OCI-LY1 (cell line): Measurements from ENCODE around the gene REEP6.

Experiments used
- EZH2 ChIP-seq: fragments of 200-600 bp; sonication (generic), shearing (Covaris generic); IDR thresholded peaks from 2 replicates; pipeline ENCODE4 v1.8.0; 2017; ENCODE audit warnings: borderline replicate concordance, mixed run types, mild to moderate bottlenecking, antibody characterized with exemption, low read length, moderate library complexity, mixed read lengths
- TF ChIP-seq, protein P1 (sequence below): fragments of 200-600 bp; sonication (generic), shearing (Covaris generic); IDR thresholded peaks from 2 replicates; pipeline ENCODE4 v1.5.1; 2017; ENCODE audit warnings: mild to moderate bottlenecking, antibody characterized with exemption, low read length, moderate library complexity, mixed read lengths

DNA sequence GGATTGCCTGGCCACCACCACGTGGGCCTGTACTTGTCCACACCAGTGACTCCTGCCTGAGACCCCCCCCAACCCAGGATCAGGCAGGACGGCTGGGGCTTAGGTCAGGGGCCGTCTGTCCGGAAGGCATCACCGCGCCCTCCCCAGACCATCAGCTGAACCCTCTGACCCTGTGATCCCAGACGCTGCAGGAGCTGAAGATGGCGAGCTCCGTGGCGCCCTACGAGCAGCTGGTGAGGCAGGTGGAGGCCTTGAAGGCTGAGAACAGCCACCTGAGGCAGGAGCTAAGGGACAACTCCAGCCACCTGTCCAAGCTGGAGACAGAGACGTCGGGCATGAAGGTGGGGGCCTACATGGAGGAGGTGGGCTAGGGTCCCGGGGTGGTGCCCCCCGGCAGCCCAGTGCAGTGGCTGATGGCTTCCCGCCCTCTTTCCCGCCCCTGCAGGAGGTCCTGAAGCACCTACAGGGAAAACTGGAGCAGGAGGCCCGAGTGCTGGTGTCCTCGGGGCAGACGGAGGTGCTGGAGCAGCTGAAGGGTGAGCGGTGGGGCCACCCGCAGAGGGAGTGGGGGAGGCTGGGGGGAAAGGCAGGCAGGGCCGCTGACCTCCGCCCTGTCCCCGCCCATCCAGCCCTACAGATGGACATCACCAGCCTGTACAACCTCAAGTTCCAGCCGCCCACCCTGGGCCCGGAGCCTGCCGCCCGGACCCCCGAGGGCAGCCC lies 38.0 kb upstream of the REEP6 start:
- TF ChIP-seq, protein P1, sequence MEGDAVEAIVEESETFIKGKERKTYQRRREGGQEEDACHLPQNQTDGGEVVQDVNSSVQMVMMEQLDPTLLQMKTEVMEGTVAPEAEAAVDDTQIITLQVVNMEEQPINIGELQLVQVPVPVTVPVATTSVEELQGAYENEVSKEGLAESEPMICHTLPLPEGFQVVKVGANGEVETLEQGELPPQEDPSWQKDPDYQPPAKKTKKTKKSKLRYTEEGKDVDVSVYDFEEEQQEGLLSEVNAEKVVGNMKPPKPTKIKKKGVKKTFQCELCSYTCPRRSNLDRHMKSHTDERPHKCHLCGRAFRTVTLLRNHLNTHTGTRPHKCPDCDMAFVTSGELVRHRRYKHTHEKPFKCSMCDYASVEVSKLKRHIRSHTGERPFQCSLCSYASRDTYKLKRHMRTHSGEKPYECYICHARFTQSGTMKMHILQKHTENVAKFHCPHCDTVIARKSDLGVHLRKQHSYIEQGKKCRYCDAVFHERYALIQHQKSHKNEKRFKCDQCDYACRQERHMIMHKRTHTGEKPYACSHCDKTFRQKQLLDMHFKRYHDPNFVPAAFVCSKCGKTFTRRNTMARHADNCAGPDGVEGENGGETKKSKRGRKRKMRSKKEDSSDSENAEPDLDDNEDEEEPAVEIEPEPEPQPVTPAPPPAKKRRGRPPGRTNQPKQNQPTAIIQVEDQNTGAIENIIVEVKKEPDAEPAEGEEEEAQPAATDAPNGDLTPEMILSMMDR: no peak
- TF ChIP-seq EZH2: no peak
